GM10847 (cell line): ENCODE measurements around the gene OXSR1.

Experiments used
- POLR2A ChIP-seq: IDR thresholded peaks from 2 replicates; pipeline ENCODE4 v1.6.1; 2011; ENCODE audit not compliant: insufficient read length; ENCODE audit errors: extremely low read depth

Gene OXSR1

GRCh38 chr3:38152609-38153008 is 12.7 kb upstream of the OXSR1 start:
- TF ChIP-seq POLR2A: no peak

DNA sequence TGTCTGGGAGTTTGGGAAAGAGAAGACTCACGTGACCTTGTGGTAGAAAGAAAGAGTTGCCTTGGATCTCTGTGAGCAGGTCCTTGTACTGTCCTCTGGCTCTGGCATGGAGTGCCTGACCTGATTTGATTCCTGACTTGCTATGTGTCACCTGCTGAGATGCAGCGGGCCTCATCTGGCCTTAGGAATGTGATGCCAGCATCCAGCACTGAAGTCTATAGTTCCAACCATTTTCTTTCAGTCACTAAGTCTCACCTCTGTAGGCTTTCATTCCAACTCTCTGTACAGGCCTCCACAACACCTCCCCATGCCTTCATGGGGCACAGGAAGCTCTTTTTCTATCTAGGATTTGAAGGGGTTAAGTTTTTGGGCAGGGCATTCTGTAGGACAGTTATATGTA is 12.1 kb upstream of the OXSR1 start:
- TF ChIP-seq POLR2A: no peak

- no peak for TF ChIP-seq POLR2A
These were observed 11.3 kb upstream of the OXSR1 start for GRCh38 chr3:38154033-38154494.

DNA sequence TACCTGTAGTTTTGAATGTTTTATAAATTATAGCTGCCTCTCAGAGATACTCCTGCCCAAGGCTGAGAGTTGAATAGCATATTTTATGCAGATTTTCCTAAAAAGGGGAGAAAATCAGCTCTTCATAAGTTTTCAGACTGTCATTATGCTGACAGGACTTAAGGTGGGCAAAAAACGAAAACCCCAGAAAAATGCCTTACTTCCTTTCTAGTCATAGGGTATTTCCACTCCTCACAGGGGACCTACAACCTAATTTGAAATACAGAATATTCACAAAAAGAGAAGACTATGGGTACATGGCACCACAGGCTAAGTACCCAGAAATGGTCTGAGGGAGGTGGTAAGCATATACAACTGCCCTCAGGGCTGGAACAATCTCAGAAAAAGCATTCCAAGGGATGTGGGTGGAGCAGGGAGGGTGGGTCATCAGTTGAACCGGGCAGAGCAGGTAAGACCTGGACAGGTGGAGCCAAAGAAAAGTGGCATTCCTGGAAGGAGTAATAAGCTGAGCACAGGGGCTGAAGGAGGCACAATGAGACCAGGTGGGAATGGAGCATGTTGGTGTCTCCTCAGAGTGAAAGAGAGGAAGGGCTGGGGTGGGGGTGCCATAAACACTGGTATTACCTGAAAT is 10.6 kb upstream of the OXSR1 start:
- no peak for TF ChIP-seq POLR2A

DNA sequence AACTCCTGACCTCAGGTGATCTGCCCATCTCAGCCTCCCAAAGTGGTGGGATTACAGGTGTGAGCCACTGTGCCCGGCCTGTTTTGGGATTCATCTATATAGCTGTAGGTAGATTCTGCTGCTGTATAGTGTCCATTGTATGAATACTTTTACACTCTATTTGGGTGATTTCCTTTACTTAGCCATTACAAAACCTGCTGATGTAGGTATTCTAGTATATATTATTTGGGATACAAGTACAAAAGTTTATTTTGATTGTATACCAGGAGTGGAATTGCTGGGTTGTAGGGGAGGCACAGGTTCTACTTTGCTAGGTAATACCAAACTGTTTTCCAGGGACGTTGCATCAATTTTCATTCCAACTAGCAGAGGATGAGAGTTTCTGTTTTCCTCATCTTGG is 9.5 kb upstream of the OXSR1 start:
- no peak for TF ChIP-seq POLR2A

DNA sequence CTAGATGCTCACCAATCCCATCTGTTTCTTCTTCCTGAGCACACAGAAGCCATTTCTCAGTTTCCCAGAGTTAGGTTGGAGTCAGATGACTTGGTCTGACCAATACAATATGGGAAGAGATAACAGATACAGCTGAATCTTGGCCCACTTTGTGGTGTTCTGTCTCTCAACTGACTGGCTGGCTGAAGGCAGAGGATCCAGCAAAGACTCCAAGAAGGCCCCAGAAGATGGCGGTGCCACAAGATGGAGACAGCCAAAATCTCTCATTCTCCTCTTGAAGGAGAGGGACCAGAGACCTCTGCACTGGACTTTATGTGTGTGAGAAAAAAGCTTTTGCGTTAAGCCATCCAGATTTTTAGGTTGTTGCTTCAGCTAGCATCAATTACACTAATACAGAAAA is 8.2 kb upstream of the OXSR1 start:
- TF ChIP-seq POLR2A: no peak

DNA sequence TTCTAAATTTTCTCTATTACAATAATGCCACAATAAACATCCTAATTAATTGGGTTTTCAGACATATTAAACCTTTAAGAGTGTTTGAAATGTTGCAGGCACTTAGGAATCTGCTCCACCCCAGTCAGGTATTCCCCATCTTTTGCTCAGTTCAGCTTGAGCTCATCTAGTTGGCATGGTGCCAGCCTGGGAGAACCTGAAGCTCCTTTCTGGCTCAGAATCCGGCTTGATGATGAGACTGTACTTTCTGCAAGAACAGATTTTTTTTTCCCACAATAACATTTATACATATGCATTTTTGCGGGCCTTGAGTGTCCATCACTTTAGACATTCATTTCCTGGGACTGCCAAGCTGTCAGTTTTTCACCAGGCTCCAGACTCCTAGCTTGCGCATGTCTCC is 7.7 kb upstream of the OXSR1 start:
- TF ChIP-seq POLR2A: no peak

- TF ChIP-seq POLR2A: no peak
These were observed 6.9 kb upstream of the OXSR1 start for GRCh38 chr3:38158472-38158871.

- no peak for TF ChIP-seq POLR2A
These were observed 2.1 kb upstream of the OXSR1 start for GRCh38 chr3:38163117-38163840.

GRCh38 chr3:38163841-38164642 is 1.3 kb upstream of the OXSR1 start:
- no peak for TF ChIP-seq POLR2A

DNA sequence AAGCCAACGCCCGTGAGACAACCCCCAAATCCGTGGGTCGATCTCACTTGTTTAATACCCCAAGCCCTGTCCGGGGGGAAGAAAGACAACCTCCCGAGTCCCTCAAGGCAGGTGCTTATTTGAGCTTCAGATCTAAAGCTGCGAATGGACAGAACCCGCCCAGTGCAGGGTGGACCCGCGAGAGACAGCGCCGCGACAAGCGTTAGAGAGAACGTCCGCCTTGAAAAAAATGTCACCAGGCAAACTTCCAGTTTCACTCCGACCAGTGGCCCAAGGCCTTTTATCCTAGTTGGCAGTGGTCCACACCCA is 740 bp upstream of the OXSR1 start:
- no peak for TF ChIP-seq POLR2A

GRCh38 chr3:38165722-38166387 is 518 bp downstream of the OXSR1 start:
- no peak for TF ChIP-seq POLR2A

GRCh38 chr3:38167591-38167990 is 2.3 kb downstream of the OXSR1 start:
- TF ChIP-seq POLR2A: no peak

DNA sequence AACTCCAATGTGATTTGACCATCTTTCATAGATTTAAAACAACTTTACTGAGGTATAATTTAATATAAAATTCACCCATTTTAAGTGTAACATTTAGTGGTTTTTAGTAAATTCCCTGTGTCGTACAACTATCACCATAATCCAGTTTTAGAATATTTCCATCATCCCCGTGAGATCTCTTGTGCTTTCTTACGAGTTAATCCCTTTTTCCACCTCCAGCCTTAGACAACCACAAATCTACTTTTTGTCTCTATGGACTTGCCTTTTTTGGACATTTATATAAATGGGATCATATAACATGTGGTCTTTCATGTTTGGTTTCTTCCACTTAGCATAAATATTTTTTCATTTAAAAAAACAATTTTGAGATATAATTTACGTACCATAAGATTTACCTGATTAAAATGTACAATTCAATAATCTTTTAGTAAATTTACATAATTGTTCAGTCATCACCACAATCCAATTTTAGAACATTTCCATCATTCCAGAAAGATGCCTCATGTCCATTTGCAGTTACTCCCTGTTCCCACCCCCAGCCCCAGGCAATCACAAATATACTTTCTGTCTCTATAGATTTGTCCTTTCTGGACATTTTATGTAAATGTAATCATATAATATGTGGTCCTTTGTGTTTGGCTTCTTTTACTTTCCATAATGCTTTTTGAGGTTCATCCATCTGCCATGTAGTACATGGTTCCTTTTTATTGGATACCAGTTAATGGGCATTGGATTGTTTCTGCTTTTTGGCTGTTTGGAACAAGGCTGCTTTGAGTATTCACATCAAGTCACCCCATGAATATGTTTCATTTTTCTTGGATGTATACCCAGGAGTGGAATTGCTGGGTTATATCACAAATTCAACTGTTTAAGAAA is 3.1 kb downstream of the OXSR1 start:
- no peak for TF ChIP-seq POLR2A

GRCh38 chr3:38169027-38169317 is 3.6 kb downstream of the OXSR1 start:
- TF ChIP-seq POLR2A: no peak
